Keratinocyte (primary cell): ENCODE measurements around the gene WDR26. TPM values are rescaled to one million over a fixed set of nuclear protein-coding genes. Genes with fewer than 3 reads are reported as not detected.

Source experiments
- DNase-seq: peaks from one replicate; pipeline ENCODE4 v3.0.0-alpha.2; 2011; ENCODE audit warnings: low read depth, missing footprints, low spot score
- FAIRE-seq: peaks from 2 replicates; lab custom pipeline; 2011; peaks lifted over from hg19 to GRCh38; lab: Jason Lieb, UNC
- H2AFZ ChIP-seq: 2 replicates; pipeline ENCODE4 v1.6.0; 2012; ENCODE audit warnings: low read length, control low read depth, inconsistent platforms; ENCODE audit not compliant: control insufficient read depth
- H3K27ac ChIP-seq: 2 replicates; pipeline ENCODE4 v1.5.1; 2011; ENCODE audit warnings: low read length; ENCODE audit not compliant: control insufficient read depth, insufficient read depth
- H3K27me3 ChIP-seq: 3 replicates; pipeline ENCODE4 v1.6.0; 2011; ENCODE audit warnings: low read length; ENCODE audit not compliant: control insufficient read depth, insufficient read depth; ENCODE audit errors: extremely low read depth
- H3K36me3 ChIP-seq, 2 experiments: 2 replicates in 1 of 2; 3 replicates in 1 of 2; pipeline ENCODE4 v1.5.1; 2011; ENCODE audit warnings: low read length in 2 of 2, mild to moderate bottlenecking in 1 of 2; ENCODE audit not compliant: control insufficient read depth in 2 of 2, insufficient read depth in 2 of 2; ENCODE audit errors: extremely low read depth in 1 of 2
- H3K4me1 ChIP-seq: 3 replicates; pipeline ENCODE4 v1.5.1; 2011; ENCODE audit warnings: low read length; ENCODE audit not compliant: control insufficient read depth, insufficient read depth; ENCODE audit errors: extremely low read depth
- H3K4me2 ChIP-seq: 3 replicates; pipeline ENCODE4 v1.6.0; 2011; ENCODE audit warnings: low read depth, low read length; ENCODE audit not compliant: control insufficient read depth, insufficient read depth; ENCODE audit errors: extremely low read depth
- H3K4me3 ChIP-seq, 3 experiments: fragments of 200-600 bp in 1 of 3; sonication (generic) in 1 of 3; 2 replicates in 2 of 3; 3 replicates in 1 of 3; pipeline ENCODE4 v1.5.1; 2011 to 2016; ENCODE audit warnings: low read length in 3 of 3, mild to moderate bottlenecking in 3 of 3, control low read depth in 2 of 3, inconsistent platforms in 1 of 3, low read depth in 1 of 3, mixed read lengths in 1 of 3, mixed run types in 1 of 3, moderate library complexity in 1 of 3; ENCODE audit not compliant: control insufficient read depth in 2 of 3, insufficient read depth in 2 of 3; ENCODE audit errors: extremely low read depth in 1 of 3
- H3K79me2 ChIP-seq: 2 replicates; pipeline ENCODE4 v1.6.0; 2012; ENCODE audit warnings: low read length; ENCODE audit not compliant: control insufficient read depth, insufficient read depth
- H3K9ac ChIP-seq: 3 replicates; pipeline ENCODE4 v1.6.0; 2011; ENCODE audit warnings: low read length; ENCODE audit not compliant: control insufficient read depth, insufficient read depth; ENCODE audit errors: extremely low read depth
- H3K9me1 ChIP-seq: 3 replicates; pipeline ENCODE4 v1.6.0; 2011; ENCODE audit warnings: low read length; ENCODE audit not compliant: control insufficient read depth, insufficient read depth; ENCODE audit errors: extremely low read depth
- H3K9me3 ChIP-seq: 2 replicates; pipeline ENCODE4 v1.5.1; 2012; ENCODE audit warnings: low read depth, low read length; ENCODE audit not compliant: control insufficient read depth
- H4K20me1 ChIP-seq: 3 replicates; pipeline ENCODE4 v1.6.0; 2011; ENCODE audit warnings: low read length; ENCODE audit not compliant: control insufficient read depth, insufficient read depth; ENCODE audit errors: extremely low read depth
- CTCF ChIP-seq, 3 experiments: IDR thresholded peaks in 1 of 3; conservative IDR thresholded peaks in 1 of 3; optimal IDR thresholded peaks in 1 of 3; 2 replicates in 2 of 3; 3 replicates in 1 of 3; pipeline versions ENCODE3 to v1.5.1; 2011; ENCODE audit warnings: low read length in 3 of 3, mild to moderate bottlenecking in 3 of 3, moderate library complexity in 2 of 3, control low read depth in 1 of 3, inconsistent platforms in 1 of 3; ENCODE audit not compliant: insufficient read depth in 2 of 3; ENCODE audit errors: extremely low read depth in 1 of 3
- EZH2 ChIP-seq: IDR thresholded peaks from one replicate; pipeline ENCODE4 v1.6.1; 2012; ENCODE audit warnings: inconsistent platforms, mild to moderate bottlenecking, low read length, moderate library complexity
- dilution Hi-C: fragments of 300-500 bp; cut with MboI; formaldehyde crosslinking; loops from one replicate; pipeline ENCODE4 v1.7.0; 2020; ENCODE audit warnings: low sequenced_read_pairs; ENCODE audit not compliant: extremely low pct_ligation_motif_present
- polyA plus RNA-seq, 5 experiments: library from polyadenylated mRNA; depleted of rRNA in 3 of 5; stranded (reverse) in 3 of 5; stranded (forward) in 1 of 5; unstranded in 1 of 5; fragments of >200 nt; gene quantifications; 1 replicate in 1 of 5; 2 replicates in 3 of 5; 3 replicates in 1 of 5; pipeline versions ENCODE4 v1.2.1 to v1.2.3, GENCODE V29; 2011 to 2012; ENCODE audit warnings: missing spikeins in 2 of 5, low read depth in 1 of 5, low replicate concordance in 1 of 5

WDR26 gene
- polyA plus RNA-seq, 1 donor (not counting 4 experiments of a cell fraction or from before 2014, with no cell fraction given): 46.4 TPM

DNA sequence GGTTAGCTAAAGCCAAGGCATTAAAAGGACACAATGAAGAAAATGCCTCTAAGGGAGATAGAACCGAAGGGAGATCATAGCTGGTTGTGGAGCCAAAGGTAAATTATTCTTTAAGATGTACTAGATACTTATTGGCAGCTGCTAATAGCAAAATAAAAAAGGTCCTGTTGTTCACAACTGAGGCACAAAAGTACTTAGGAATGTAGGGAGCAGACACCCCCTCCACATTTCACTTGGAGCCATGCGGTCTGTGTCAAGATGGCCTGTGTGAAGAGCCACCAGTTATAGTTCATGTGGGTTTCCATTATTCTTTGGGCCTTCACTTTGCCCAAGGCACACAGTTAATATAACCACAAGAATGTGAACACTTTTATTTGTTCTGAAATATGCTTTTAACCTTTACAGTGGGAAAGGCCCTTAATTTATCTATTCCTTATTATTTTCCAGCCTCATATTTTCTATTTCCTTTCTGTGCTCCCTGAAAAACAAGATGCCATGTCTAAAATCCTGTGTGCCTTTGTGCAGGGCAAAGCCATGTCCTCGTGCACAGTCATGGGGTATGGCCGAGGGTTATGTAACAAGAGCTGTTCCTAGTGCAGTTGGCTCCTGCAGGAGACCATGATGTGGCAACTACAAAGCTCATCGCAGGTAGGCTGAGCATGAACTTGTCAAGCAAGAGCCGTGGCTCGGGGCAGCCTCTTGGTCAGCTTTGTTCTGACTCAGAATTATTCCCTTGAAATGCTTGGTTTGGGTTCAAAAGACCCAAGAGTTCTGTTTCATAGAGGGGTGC lies 16.2 kb upstream of the WDR26 start:
- H3K4me2 ChIP-seq: no peak overlapping the region
- H3K9me3 ChIP-seq: no peaks in the 10 kb centered on the region
- peaks cover 30% of the 10 kb centered on the region for H3K4me1 ChIP-seq
- H2AFZ ChIP-seq: no peak overlapping the region
- H3K9ac ChIP-seq: no peak overlapping the region
- H3K27ac ChIP-seq: no peak overlapping the region
- H3K27me3 ChIP-seq: no peaks in the 10 kb centered on the region
- H3K9me1 ChIP-seq: no peaks in the 10 kb centered on the region
- TF ChIP-seq CTCF (optimal IDR thresholded peaks at IDR 0.05 in 1 of 3, IDR thresholded peaks at IDR 0.05 in 1 of 3, conservative IDR thresholded peaks at IDR 0.05 in 1 of 3; ENCODE audit: extremely low read depth in 1 of 3, insufficient read depth in 2 of 3, low read length in 3 of 3) (no peak), EZH2 (no peak)
- dilution Hi-C loops: no loop called here
- no peaks in the 10 kb centered on the region for H3K36me3 ChIP-seq
- H4K20me1 ChIP-seq: no peaks in the 10 kb centered on the region
- FAIRE-seq (peak; percentile 51), DNase-seq (no peak)
- no peaks in the 10 kb centered on the region for H3K79me2 ChIP-seq
- no peak overlapping the region for H3K4me3 ChIP-seq

GRCh38 chr1:224450159-224450558 lies 15.6 kb upstream of the WDR26 start:
- DNase-seq (no peak), FAIRE-seq (no peak)
- H4K20me1 ChIP-seq: no peaks in the 10 kb centered on the region
- no peak overlapping the region for H2AFZ ChIP-seq
- no peaks in the 10 kb centered on the region for H3K9me1 ChIP-seq
- no peaks in the 10 kb centered on the region for H3K36me3 ChIP-seq
- H3K27me3 ChIP-seq: no peaks in the 10 kb centered on the region
- peaks cover 29% of the 10 kb centered on the region for H3K4me1 ChIP-seq
- no peak overlapping the region for H3K27ac ChIP-seq
- no peak overlapping the region for H3K4me2 ChIP-seq
- no peak overlapping the region for H3K4me3 ChIP-seq
- H3K9ac ChIP-seq: no peak overlapping the region
- TF ChIP-seq CTCF (optimal IDR thresholded peaks at IDR 0.05 in 1 of 3, IDR thresholded peaks at IDR 0.05 in 1 of 3, conservative IDR thresholded peaks at IDR 0.05 in 1 of 3; ENCODE audit: extremely low read depth in 1 of 3, insufficient read depth in 2 of 3, low read length in 3 of 3) (no peak), EZH2 (no peak)
- no peaks in the 10 kb centered on the region for H3K9me3 ChIP-seq
- no peaks in the 10 kb centered on the region for H3K79me2 ChIP-seq
- dilution Hi-C loops: no loop called here
